ENCODE measurements around the gene PPP1R9B. TPM values are rescaled to one million over a fixed set of nuclear protein-coding genes. Genes with fewer than 3 reads are reported as not detected.
A peak's percentile ranks its signal among the peaks of the same experiment; 100 is the strongest.

Gene PPP1R9B
- total RNA-seq, 1 experiment from 2014 or later, result 9.5 TPM

GRCh38 chr17:50127697-50128361 lies 22.6 kb downstream of the PPP1R9B start:
- DNase-seq (ENCODE audit: low read depth), result peak; percentile 69

- no peak for DNase-seq (ENCODE audit: low read depth)
Measured at GRCh38 chr17:50125420-50125997, 25.0 kb downstream of the PPP1R9B start.

GRCh38 chr17:50123649-50124349 lies 26.7 kb downstream of the PPP1R9B start:
- no peak for DNase-seq (ENCODE audit: low read depth)

- no peak for DNase-seq (ENCODE audit: low read depth)
Measured at GRCh38 chr17:50122945-50123344, 27.5 kb downstream of the PPP1R9B start.

GRCh38 chr17:50120475-50121253 lies 29.8 kb downstream of the PPP1R9B start:
- no peak for DNase-seq (ENCODE audit: low read depth)

GRCh38 chr17:50118828-50119218 lies 31.7 kb downstream of the PPP1R9B start:
- no peak for DNase-seq (ENCODE audit: low read depth)

GRCh38 chr17:50118076-50118827 lies 32.2 kb downstream of the PPP1R9B start:
- DNase-seq (ENCODE audit: low read depth), result peak; percentile 48

- peak; percentile 37 for DNase-seq (ENCODE audit: low read depth)
Measured at GRCh38 chr17:50117202-50118051, 33.0 kb downstream of the PPP1R9B start.

- DNase-seq (ENCODE audit: low read depth), result no peak
Measured at GRCh38 chr17:50115756-50116155, 34.7 kb downstream of the PPP1R9B start.

GRCh38 chr17:50114849-50115357 lies 35.6 kb downstream of the PPP1R9B start:
- peak; percentile 53 for DNase-seq (ENCODE audit: low read depth)

- no peak for DNase-seq (ENCODE audit: low read depth)
Measured at GRCh38 chr17:50114401-50114800, 36.1 kb downstream of the PPP1R9B start.

- no peak for DNase-seq (ENCODE audit: low read depth)
Measured at GRCh38 chr17:50113624-50114320, 36.7 kb downstream of the PPP1R9B start.

- no peak for DNase-seq (ENCODE audit: low read depth)
Measured at GRCh38 chr17:50112694-50113093, 37.8 kb downstream of the PPP1R9B start.

- no peak for DNase-seq (ENCODE audit: low read depth)
Measured at GRCh38 chr17:50111673-50112655, 38.5 kb downstream of the PPP1R9B start.

- no peak for DNase-seq (ENCODE audit: low read depth)
Measured at GRCh38 chr17:50110591-50111349, 39.7 kb downstream of the PPP1R9B start.

- no peak for DNase-seq (ENCODE audit: low read depth)
Measured at GRCh38 chr17:50109785-50110184, 40.7 kb downstream of the PPP1R9B start.

GRCh38 chr17:50109207-50109606 lies 41.3 kb downstream of the PPP1R9B start:
- DNase-seq (ENCODE audit: low read depth), result no peak

- no peak for DNase-seq (ENCODE audit: low read depth)
Measured at GRCh38 chr17:50108556-50108955, 41.9 kb downstream of the PPP1R9B start.

All from RPMI7951 (cell line).